H1 (cell line): ENCODE data around the gene LTBP1. TPM values are rescaled to one million over a fixed set of nuclear protein-coding genes. Genes with fewer than 3 reads are reported as not detected.

ENCODE experiments used
- CBX8 ChIP-seq: fragments of 300-800, 300-1000 bp; sonication (generic); IDR thresholded peaks from 2 replicates; pipeline ENCODE4 v1.7.1; 2016; ENCODE audit warnings: low read depth, low read length, borderline replicate concordance
- CHD7 ChIP-seq: fragments of 300-600 bp; sonication (generic); IDR thresholded peaks from 2 replicates; pipeline ENCODE4 v1.7.1; 2012; ENCODE audit warnings: low read length, moderate library complexity, mild to moderate bottlenecking, inconsistent platforms; ENCODE audit not compliant: insufficient replicate concordance
- NRF1 ChIP-seq: IDR thresholded peaks from 2 replicates; pipeline ENCODE4 v1.6.1; 2011; ENCODE audit warnings: mild to moderate bottlenecking, low read depth, low read length, improper control_type of control experiment
- POLR2AphosphoS5 ChIP-seq: IDR thresholded peaks from 2 replicates; pipeline ENCODE4 v1.6.1; 2011; ENCODE audit warnings: low read depth, low read length
- RNF2 ChIP-seq: fragments of 200-900, 300-1000 bp; sonication (generic); IDR thresholded peaks from 2 replicates; pipeline ENCODE4 v1.7.1; 2016; ENCODE audit warnings: borderline replicate concordance, low read depth, mild to moderate bottlenecking, antibody characterized with exemption, low read length; ENCODE audit not compliant: poor library complexity, severe bottlenecking; ENCODE audit errors: missing control alignments
- TAF7 ChIP-seq: optimal IDR thresholded peaks from 2 replicates; pipeline ENCODE3; 2011; ENCODE audit warnings: low read depth, mild to moderate bottlenecking, inconsistent platforms, low read length, moderate library complexity, borderline replicate concordance
- TCF12 ChIP-seq: IDR thresholded peaks from 2 replicates; pipeline ENCODE4 v1.6.1; 2011; ENCODE audit warnings: low read depth, mild to moderate bottlenecking, low read length
- polyA plus RNA-seq, 7 experiments: library from polyadenylated mRNA; depleted of rRNA in 3 of 7; stranded (reverse) in 5 of 7; unstranded in 2 of 7; fragments of >200 nt in 5 of 7; fragments of 200-250 nt in 2 of 7; gene quantifications; 1 replicate in 5 of 7; 2 replicates in 1 of 7; 4 replicates in 1 of 7; pipeline versions ENCODE4 v1.2.1 to v1.2.3, GENCODE V29; 2011 to 2013; ENCODE audit warnings: missing spikeins in 2 of 7, mixed read lengths in 2 of 7
- total RNA-seq: library from RNA; stranded (reverse); fragmentation: NEBNext Ultra II Directional; extraction: Animal tissue kit (Norgen Biotek cat#: 25700); gene quantifications from 2 replicates; pipeline ENCODE4 v1.2.1, GENCODE V29; 2021
- TF ChIP-seq, protein P1 (sequence below), 3 experiments: IDR thresholded peaks; 1 replicate in 2 of 3; 2 replicates in 1 of 3; pipeline versions ENCODE4 v1.5.1 to v1.6.1; 2011; ENCODE audit warnings: low read length in 3 of 3, mild to moderate bottlenecking in 3 of 3, inconsistent platforms in 2 of 3, low read depth in 1 of 3, moderate library complexity in 1 of 3; ENCODE audit not compliant: insufficient read depth in 1 of 3; ENCODE audit errors: control extremely low read depth in 1 of 3

The LTBP1 gene
- total and polyA plus RNA-seq, 2 of the 8 experiments (the other 6 are each of a cell fraction or from before 2014, with no cell fraction given): 15.4 to 24.7 TPM

DNA sequence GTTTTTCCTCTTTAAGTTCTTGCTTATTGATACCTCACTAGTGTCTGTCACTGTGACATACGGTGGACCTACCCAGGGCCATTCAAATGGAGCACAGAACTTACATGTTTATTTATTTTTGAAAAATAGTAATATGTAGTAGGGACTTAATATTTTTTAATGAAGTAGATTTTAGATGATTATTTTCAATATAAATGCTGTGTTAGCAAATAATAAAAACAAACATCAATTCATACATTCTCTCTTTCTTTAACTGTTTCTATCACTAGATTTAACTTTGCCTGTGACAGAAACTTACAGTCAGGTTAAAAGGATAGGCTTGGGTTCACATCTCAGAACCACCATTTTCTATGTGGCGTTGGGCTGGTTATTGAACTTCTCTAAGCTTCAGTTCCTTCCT, 345.3 kb downstream of the LTBP1 start (continued):
- TF ChIP-seq CHD7 (no peak), POLR2AphosphoS5 (no peak), CBX8 (no peak), TAF7 (no peak), TCF12 (no peak), RNF2 (no peak), NRF1 (no peak)
- TF ChIP-seq, protein P1, sequence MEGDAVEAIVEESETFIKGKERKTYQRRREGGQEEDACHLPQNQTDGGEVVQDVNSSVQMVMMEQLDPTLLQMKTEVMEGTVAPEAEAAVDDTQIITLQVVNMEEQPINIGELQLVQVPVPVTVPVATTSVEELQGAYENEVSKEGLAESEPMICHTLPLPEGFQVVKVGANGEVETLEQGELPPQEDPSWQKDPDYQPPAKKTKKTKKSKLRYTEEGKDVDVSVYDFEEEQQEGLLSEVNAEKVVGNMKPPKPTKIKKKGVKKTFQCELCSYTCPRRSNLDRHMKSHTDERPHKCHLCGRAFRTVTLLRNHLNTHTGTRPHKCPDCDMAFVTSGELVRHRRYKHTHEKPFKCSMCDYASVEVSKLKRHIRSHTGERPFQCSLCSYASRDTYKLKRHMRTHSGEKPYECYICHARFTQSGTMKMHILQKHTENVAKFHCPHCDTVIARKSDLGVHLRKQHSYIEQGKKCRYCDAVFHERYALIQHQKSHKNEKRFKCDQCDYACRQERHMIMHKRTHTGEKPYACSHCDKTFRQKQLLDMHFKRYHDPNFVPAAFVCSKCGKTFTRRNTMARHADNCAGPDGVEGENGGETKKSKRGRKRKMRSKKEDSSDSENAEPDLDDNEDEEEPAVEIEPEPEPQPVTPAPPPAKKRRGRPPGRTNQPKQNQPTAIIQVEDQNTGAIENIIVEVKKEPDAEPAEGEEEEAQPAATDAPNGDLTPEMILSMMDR (IDR thresholded peaks at IDR 0.05; ENCODE audit: control extremely low read depth in 1 of 3, insufficient read depth in 1 of 3, low read depth in 1 of 3, low read length in 3 of 3): no peak
